VCaP (cell line): ENCODE data around the gene ZYG11B.

Experiments used
- H3K27ac ChIP-seq: fragments of 450-650 bp; 2 replicates; pipeline ENCODE4 v1.5.1; 2017
- CTCF ChIP-seq: fragments of 450-650 bp; conservative IDR thresholded peaks from 2 replicates; pipeline ENCODE4 v1.5.1; 2017; ENCODE audit warnings: mild to moderate bottlenecking, moderate library complexity

The ZYG11B gene

GRCh38 chr1:52876843-52877242 lies 150.6 kb downstream of the ZYG11B start:
- TF ChIP-seq CTCF = no peak
- H3K27ac ChIP-seq = no peak overlapping the region
